NCI-H1417 treated with DMSO at 0.1 percent for 48 hours (cell line): ENCODE measurements around the gene MACROD2.

Experiments used
- DNase-seq: peaks from one replicate; lab custom pipeline; 2025; lab: John Stamatoyannopoulos, UW

MACROD2 gene

DNA sequence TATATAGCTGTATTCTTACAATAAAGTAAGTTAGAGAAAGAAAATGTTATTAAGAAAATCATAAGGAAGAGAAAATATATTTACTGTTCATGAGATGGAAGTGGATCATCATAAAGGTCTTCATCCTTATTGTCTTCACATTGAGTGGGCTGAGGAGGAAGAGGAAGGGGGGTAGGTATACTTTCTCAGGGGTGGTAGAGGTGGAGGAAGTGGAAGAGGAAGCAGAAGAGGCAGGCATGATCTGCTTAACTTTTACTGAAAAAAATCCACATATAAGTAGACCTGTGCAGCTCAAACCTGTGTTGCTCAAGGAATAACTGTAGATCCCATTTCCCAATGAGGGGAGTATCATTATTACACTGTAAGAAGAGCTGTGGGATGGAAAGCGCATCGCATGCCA lies 1863.7 kb downstream of the MACROD2 start:
- no peak for DNase-seq

DNA sequence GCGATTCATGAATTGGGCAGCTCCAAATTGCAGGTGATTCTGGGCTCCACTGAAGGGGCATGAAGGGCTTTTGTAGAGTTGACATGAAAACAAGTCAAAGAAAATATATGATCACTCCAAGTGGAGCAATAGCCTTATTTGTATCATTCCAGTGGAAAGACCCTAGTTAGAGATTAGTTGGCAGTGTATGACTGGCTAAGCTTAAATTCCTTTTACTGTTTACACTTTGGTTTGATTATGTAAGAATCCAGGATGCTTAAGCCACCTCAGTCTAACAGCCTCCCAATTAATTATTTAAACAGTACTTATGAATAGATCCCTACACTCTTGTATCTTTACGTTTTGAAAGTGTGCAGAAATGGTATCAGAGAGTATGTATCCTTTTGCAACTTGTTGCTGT lies 1865.5 kb downstream of the MACROD2 start:
- no peak for DNase-seq

DNA sequence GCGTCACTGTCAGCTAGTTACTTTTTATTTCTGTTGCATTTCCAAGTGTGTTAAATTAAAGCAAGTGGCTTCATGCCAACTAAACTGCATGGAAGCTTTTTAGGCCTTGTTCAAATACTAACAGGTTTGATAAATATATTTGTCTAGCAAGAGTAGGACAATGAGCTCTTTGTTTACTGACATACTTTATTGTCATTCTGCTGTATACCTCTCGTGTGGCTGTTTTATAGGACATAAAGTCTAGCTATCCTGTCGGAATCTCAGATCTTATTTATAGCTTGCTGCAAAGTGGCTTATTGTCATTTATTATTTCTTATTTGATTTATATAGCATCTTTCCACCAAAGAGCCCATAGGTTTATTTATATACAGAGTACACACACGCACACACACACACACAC lies 1866.9 kb downstream of the MACROD2 start:
- DNase-seq = peak; percentile 13

DNA sequence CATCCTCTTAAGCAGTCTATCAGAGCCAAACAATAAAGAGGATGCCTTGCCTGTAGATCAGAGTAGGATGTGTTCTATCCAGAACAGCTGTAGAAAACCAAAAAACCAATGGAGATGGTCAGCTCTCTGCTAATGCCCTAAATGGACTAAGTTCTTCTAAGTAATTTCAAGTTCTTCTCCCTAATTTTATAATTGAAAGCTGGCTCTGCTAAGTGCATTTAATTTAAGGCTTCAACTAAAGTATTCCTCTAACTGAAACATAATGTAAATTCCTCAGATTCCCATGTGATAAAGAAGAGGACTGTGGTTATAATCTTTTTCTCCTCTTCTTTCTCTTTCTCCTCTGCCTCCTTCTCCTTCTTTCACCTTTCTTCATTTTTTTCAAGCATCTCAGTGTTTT lies 1868.4 kb downstream of the MACROD2 start:
- DNase-seq = no peak

DNA sequence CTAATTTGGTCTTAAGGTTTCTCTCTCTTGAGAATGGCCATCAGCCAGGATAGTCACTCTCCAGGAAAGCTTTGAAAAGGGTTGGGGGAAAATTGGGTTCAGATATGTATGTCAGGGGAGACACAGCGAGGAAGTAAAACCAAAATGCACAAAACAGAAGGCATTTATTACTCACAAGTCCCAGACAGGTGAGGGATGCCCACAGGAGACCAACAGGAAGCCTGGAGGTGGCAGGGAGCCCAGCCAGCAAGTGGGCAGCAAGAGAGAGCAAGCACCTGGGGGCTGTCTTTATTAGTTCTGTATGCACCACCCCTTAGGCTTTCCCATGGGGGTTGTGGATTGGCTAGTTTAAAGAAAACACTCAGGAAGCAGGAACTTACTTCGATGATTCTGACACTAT lies 1870.2 kb downstream of the MACROD2 start:
- no peak for DNase-seq

DNA sequence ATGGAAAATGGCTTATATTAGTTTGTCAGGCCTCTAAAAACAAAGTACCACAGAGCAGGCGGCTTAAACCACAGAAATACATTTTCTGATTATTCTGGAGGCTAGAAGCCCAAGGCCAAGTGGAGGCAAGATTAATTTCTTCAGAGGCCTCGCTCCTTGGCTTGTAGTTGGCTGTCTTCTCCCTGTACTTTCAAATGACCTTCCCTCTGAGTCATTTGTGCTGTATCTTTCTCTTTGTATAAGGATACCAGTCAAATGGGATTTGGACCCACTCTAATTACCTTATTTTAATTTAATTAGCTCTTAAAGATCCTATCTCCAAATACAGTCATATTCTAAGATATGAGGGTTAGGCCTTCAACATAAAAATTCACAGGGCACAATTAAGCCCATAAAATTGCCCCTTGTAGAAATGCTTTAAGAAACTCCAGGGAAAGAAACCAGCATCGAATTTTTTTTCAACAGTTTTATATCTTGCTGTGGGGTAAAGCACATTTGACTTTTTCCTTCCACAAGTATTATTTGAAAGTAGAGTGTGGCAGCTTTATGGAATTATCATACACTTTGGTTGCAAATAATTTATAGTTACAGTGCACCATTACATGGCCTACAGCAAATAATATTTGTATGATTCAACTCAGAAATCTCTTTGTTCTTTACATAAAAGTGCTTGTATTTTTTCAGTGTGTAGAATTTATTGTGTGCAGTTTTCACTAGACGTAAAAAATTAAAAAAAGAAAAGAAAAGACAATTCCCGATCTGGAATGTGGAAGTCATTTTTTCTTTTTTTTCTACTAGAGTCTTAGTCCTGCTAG lies 1871.8 kb downstream of the MACROD2 start:
- DNase-seq = no peak

DNA sequence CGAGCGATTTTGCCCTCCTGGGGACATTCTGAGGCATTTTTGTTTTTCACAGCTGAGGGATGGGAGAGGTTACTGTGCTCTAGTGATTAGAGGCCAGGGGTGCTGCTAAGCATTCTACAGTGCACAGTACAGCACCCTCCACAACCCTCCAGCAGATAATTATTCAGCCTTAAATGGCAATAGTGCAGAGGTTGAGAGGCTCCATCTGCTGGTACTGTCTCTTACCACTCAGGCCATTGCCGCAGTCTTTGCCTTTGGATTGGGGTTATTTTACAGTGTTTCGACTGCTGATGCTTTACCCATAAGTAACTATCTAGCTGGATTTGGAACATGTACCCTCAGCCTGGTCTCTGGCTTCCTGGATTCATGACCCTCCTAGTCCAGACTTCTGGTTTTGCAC lies 1872.6 kb downstream of the MACROD2 start:
- no peak for DNase-seq

DNA sequence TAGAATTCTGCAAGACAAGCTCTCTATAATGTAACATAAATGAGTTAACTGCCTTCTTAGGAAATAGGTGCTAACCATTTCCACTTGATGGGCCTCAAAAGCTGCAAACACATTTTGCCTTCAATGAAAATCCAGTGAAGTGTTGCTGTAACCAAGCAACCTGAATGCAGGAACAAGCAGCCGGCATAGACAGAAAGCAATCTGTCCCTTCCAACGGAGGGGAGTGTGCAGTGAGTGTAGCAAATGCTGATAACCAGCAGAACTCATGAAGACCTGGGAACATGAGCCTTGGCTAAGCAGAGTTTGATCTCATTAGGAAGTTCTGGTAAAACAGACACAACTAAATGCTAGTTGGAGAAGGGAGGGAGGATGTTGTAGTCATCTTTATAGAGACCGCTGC lies 1880.1 kb downstream of the MACROD2 start:
- peak; percentile 9 for DNase-seq

DNA sequence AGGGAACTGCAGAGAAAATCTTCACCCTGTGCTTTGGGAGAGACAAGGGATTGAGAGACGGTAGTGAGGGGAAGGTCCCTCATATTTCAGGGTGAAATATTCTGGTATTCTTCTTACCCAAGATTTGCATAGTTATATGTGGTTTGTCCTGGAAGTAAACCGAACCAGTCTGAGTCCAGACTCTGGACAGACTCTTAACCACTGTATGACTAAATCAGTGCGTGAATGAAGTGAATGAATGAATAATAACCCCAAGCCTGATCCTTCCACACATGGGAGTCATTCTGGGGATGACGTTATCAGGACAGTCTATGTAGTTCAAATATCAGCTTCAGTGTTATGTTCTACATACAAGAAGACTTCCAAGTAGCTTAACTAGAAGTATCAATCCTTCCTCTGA lies 1887.2 kb downstream of the MACROD2 start:
- no peak for DNase-seq

DNA sequence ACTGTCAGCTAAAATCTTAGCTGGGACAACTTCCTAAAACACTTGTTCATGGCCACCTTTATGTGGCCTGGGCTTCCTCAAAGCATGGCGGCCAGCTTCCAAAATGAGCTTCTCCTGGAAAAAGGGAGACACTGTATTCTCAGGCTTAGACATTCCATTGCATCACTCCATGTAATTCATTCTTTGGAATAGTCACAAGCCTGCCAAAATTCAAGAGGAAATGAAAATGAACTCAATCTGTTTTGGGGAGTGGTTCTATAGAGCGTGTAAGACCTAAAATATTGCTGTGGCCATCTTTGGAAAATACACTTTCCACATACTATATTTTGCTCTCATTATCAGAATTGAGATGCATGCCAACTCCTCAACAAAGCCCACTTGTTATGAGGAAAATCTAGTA lies 1890.9 kb downstream of the MACROD2 start:
- no peak for DNase-seq

DNA sequence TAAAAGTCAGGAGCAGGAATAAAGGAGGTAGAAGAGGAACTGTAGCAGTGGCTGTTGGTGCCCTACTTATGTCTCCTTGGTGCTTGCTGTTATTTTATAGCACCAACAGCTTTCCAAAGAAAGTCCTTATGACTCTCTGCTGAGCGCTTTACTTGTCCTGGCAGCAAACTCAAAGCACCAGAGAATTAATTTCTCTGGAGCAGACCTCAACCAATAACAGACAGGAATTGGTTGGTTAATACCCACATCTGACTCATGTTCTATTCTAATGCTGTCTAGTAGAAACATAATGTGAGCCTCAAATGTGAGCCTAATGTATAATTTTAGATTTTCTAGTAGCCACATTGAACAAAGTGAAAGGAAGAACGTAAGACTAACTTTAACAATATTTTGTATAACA lies 1892.1 kb downstream of the MACROD2 start:
- DNase-seq = no peak

DNA sequence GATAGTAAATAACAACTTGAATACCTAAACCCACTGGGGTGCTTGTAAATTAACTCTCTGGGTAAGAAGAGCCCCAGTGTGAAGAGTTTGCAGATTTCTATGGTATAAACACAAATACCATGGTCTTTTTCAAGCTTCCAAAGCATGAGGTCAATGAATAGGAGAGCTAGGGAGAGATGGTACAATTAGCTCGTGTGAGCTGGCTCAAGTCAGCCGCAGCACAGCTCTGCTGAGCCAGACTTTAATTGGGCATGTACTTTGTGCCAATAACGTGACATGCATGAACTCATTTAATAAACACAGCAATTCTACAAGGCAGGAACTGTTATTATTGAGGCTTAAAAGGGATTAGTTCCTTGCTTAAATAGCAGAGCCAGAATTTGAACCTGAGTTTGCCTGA lies 1893.7 kb downstream of the MACROD2 start:
- DNase-seq = no peak

DNA sequence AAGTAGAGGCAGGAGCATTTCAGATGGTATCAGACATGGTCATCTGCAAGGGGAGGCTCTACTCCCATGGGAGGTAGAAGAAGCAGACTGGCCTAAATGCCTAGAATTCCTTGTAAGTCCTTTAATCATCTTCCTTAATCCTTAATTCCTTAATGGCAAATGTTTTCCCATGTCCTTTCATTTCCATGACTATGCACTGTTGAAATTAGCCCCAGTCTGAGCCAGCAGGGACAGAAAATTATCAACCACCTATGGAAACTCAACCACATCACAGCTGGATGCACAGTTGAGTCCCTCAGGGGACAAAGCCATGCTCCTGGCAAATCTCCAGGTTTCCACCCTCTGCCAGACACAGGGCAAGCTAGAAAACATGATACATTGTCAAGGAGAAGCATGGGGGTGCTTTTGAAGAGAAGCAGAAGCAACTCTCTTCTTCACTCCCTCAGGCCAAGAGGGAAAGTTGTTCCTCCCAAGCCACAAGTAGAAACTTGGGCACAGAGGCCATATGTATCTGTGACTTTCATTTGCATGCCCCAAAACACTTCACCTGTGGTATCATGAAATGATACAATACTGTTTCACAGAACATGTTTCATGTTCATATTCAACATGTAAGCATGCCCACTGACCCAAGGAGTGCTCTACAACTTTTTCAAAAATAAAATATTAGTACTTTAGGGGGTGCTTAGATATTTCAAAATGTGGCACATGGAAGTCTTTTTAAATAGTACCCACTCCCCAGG lies 1894.4 kb downstream of the MACROD2 start:
- peak; percentile 39 for DNase-seq

DNA sequence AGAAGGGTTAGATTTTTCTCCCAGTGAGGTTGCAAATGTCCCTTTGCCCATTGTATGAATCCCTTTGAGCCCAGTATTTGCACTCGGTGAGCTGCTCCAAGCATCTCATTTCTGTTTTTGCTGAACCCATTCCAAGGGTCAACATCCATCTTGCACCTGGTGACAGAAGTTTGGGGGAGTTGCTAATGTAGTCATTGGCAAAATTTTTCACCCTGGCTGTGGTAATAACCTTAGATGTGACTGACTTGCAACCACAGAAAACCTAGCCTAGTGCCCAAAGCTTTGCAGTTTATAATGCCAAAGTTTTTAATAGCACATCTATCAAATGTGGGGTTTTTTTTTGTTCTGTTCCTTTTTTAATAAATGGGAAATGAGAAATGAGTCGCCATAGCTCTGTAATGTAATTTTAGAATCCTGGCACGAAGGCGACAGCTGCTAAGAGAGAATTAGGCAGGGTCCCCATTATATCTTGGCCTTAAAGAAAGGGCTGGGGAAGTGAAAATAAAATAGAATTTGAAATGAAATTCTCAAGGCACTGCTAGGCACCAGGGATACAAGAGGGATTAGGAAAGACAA lies 1895.2 kb downstream of the MACROD2 start:
- DNase-seq = no peak

DNA sequence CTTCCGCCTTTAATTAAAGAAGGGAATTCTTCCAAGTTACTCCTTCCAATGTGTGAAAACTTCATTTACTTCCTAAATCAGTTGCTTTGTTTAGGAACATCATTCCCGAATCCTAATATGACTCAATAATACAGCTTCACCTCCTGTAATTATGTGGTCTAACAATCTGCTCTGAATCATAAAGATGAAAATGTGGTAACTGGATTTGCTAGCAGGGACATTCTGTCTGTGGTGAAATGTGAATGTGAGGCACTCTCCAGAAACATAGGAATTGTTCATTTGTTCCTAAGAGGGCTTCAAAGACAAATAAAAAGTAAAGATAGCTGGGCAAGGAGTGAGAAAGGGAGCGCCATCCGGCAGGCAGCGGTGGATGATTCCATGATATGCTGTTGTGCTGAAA lies 1899.8 kb downstream of the MACROD2 start:
- DNase-seq = no peak

DNA sequence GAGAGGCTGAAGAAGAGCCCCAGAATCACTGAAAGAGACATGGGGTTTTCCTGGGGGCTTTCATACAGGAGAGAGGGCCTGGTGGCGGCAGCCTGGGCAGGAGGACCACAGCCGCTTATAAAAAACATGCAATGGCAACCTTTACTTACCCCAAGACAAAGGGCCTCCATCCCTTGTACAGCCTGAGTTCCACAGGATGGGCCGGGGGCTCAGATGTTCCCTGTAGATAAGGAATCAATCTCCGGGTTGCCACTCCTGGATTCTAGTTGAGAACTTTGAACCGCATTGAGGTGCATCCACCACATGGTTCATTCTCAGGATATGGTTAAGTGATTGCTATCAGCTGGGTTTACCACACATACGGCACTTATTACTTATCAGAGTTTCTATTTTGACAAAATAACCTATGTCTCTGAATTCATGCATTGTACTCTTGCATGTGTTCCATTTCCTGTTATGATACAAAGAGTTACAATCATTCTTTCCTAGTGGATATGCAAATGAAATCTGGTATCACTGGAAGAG lies 1900.3 kb downstream of the MACROD2 start:
- no peak for DNase-seq

DNA sequence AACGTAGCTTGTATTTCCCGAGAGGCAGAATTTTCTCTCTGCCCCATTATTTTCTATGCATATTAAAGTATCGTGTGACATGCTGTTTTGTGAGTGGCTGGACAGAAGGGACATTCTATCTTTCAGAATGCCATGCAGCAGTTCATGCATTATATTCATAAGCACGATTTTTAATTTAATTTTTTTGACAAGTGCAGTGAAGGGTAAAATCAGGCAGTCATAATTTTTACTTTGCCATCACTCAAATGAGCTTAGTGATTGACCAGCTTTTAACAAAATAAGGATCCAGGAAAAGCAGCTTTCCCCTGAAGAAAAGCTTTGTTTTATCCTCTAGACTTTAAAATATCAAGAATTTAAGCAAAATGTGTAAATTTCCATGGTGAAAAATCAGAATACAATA lies 1904.7 kb downstream of the MACROD2 start:
- no peak for DNase-seq

DNA sequence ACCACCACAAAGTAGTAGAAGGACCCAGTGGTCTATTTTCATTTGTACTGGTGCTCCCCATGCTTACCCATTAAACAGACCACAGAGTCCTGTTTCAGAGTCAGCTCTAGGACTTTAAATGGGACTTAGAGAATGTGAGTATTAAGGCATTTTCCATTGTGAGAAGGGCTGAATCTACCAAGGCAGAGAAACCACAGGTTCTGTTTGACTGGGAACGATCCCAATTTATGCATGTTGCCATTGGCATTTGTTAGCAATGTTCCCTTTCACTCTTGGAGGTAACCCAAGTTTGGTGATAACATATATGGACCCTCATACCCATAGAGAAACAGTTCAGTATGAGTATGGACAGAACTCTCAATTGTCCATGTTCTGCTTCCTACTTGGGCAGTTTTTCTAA lies 1905.1 kb downstream of the MACROD2 start:
- no peak for DNase-seq

DNA sequence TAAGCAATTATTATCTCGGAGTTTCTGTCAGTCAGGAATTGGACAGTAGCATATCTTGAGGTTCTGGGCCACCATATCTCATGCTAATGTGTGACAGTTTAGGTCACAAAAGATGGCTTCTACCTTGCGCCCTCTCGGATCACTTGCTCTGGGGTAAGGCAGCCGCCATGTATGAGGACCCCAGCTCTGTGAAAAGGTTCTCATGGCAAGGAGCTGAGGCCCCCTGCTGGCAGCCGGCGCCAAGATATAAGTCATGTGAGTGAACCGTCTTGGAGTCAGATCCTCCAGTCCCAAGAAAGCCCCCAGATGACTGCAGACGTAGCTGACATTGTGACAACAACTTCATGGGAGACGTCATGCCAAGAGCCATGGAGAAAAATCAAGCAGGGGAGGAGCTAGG lies 1907.2 kb downstream of the MACROD2 start:
- no peak for DNase-seq

DNA sequence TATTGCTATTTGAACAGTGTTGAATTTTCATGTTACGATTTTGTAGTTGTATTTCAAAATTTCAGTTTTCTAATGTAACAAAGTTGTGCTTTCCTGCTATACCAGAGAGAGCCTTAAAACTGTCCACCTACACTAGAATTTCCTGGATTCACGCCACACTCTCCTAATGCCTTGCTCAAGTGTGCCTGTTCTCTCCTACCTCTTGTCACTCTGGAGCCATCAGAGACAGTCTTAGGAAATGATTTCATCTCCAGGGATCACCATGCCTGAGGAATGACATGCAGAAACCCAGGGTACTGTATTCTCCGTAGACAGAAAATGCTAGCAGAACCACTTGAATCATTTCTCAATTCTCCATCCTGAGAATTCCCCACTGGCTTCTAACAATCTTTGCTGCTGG lies 1910.3 kb downstream of the MACROD2 start:
- DNase-seq = no peak

DNA sequence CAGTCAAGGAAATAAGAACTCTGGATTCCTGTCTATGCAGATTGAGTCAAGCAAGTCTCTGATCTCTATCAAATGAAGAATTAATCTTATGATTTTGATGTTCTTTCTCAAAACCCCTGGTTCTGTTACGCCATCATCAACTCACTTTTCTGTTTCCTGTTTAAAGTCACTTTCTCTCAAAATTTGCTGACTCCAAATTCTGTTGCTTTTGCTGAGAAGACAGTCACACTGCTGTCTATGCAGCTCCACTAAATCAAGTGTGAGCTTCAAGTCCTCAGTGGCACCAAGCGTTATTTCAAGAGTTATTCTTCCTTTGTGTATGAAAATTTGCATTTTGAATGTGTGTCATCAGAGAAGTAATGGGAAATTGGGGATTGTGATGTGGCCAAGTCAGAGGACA lies 1914.7 kb downstream of the MACROD2 start:
- no peak for DNase-seq

DNA sequence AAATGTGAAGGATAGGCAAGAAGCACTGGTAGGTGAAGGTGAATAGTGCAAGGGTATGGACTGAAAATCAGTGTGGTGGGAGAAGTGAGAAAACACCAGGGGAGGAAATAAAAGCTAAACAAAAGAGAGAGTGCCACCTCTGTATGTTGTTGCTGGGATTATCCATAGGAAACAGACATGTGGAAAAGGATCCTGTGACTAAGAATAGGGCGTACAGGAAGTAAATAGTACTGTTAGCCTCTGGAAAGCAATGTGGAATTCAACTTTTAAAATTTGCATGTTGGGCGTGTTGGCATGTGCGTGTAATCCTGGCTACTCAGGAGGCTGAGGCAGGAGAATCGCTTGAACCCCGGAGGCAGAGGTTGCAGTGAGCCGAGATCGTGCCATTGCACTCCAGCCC lies 1916.3 kb downstream of the MACROD2 start:
- no peak for DNase-seq

DNA sequence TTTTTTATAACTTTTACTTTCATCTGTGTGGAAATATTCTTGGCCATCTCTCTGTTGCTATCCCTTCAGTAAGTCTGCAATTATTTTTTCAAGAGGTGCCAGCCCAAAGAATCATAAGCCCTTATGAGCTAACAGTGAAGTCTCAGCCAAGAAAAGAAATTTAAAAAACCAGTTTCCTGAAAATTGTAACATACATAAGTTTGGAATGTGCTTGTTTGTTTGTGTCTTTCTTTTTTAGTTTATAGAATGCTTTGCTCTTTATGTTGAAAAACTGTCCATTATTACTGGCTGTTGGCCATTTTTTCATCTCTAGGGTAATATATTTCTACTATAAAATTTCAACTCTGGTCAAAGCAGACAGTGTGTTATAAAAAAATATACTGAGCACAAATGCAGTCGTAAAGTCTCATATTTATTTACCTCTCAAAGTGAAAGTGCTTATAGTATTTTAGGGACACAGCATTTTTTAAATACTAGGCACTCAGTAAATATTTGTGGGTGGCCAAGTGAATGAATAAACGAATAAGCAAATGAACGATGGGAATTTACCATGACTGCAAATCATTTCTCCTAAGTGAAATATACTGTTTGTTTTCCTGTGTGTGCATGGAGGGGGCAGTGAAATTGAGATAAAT lies 1918.2 kb downstream of the MACROD2 start:
- DNase-seq = no peak
